HEK293 (cell line): ENCODE data around the gene DCHS1.

ENCODE experiments used
- GLIS2 ChIP-seq: fragments of 450-650 bp; formaldehyde crosslinking; IDR thresholded peaks from 2 replicates; pipeline ENCODE4 v1.5.1; 2016; ENCODE audit warnings: missing biosample characterization, missing genetic modification characterization
- KLF7 ChIP-seq: fragments of 450-650 bp; formaldehyde crosslinking; IDR thresholded peaks from 2 replicates; pipeline ENCODE4 v1.5.1; 2016; ENCODE audit warnings: missing biosample characterization, missing genetic modification characterization, borderline replicate concordance
- MYNN ChIP-seq: fragments of 450-650 bp; formaldehyde crosslinking; IDR thresholded peaks from 2 replicates; pipeline ENCODE4 v1.5.1; 2016; ENCODE audit warnings: missing biosample characterization, missing genetic modification characterization, borderline replicate concordance
- PRDM1 ChIP-seq: fragments of 450-650 bp; formaldehyde crosslinking; IDR thresholded peaks from 2 replicates; pipeline ENCODE4; 2016; ENCODE audit warnings: missing biosample characterization, missing genetic modification characterization
- SCRT2 ChIP-seq: fragments of 450-650 bp; formaldehyde crosslinking; IDR thresholded peaks from 2 replicates; pipeline ENCODE4 v1.5.1; 2016; ENCODE audit warnings: missing biosample characterization, missing genetic modification characterization
- YY2 ChIP-seq: fragments of 450-650 bp; formaldehyde crosslinking; IDR thresholded peaks from 2 replicates; pipeline ENCODE4 v1.5.1; 2016; ENCODE audit warnings: missing biosample characterization, missing genetic modification characterization
- ZBTB1 ChIP-seq: fragments of 450-650 bp; formaldehyde crosslinking; IDR thresholded peaks from 2 replicates; pipeline ENCODE4 v1.5.1; 2016; ENCODE audit warnings: missing biosample characterization, missing genetic modification characterization
- ZBTB21 ChIP-seq: fragments of 450-650 bp; formaldehyde crosslinking; IDR thresholded peaks from 2 replicates; pipeline ENCODE4 v1.5.1; 2017; ENCODE audit warnings: missing biosample characterization, missing genetic modification characterization
- ZBTB7A ChIP-seq: fragments of 450-650 bp; formaldehyde crosslinking; IDR thresholded peaks from 2 replicates; pipeline ENCODE4 v1.5.1; 2016; ENCODE audit warnings: low read depth, missing biosample characterization, missing genetic modification characterization
- ZBTB8A ChIP-seq: fragments of 450-650 bp; formaldehyde crosslinking; IDR thresholded peaks from 2 replicates; pipeline ENCODE4 v1.5.1; 2016; ENCODE audit warnings: missing biosample characterization, missing genetic modification characterization
- ZNF138 ChIP-seq: fragments of 450-650 bp; formaldehyde crosslinking; IDR thresholded peaks from 2 replicates; pipeline ENCODE4 v1.5.1; 2016; ENCODE audit warnings: missing biosample characterization, missing genetic modification characterization, borderline replicate concordance
- ZNF24 ChIP-seq: fragments of 450-650 bp; formaldehyde crosslinking; IDR thresholded peaks from 2 replicates; pipeline ENCODE4 v1.5.1; 2016; ENCODE audit warnings: missing biosample characterization, missing genetic modification characterization
- ZNF404 ChIP-seq: fragments of 450-650 bp; formaldehyde crosslinking; IDR thresholded peaks from 2 replicates; pipeline ENCODE4 v1.5.1; 2017; ENCODE audit warnings: missing biosample characterization, missing genetic modification characterization
- ZNF423 ChIP-seq: fragments of 450-650 bp; formaldehyde crosslinking; IDR thresholded peaks from 2 replicates; pipeline ENCODE4 v1.5.1; 2016; ENCODE audit warnings: missing biosample characterization, missing genetic modification characterization
- ZNF529 ChIP-seq: fragments of 450-650 bp; formaldehyde crosslinking; IDR thresholded peaks from 2 replicates; pipeline ENCODE4 v1.5.1; 2017; ENCODE audit warnings: missing genetic modification characterization, missing biosample characterization; ENCODE audit not compliant: insufficient replicate concordance
- ZNF548 ChIP-seq: fragments of 450-650 bp; formaldehyde crosslinking; IDR thresholded peaks from 2 replicates; pipeline ENCODE4 v1.5.1; 2016; ENCODE audit warnings: missing biosample characterization, missing genetic modification characterization
- ZNF596 ChIP-seq: fragments of 450-650 bp; IDR thresholded peaks from 2 replicates; pipeline ENCODE4 v1.5.0; 2018; ENCODE audit warnings: missing biosample characterization, mild to moderate bottlenecking, missing genetic modification characterization, moderate library complexity
- ZNF621 ChIP-seq: fragments of 450-650 bp; formaldehyde crosslinking; IDR thresholded peaks from 2 replicates; pipeline ENCODE4 v1.5.1; 2017; ENCODE audit warnings: missing biosample characterization, missing genetic modification characterization
- ZNF623 ChIP-seq: fragments of 450-650 bp; formaldehyde crosslinking; IDR thresholded peaks from 2 replicates; pipeline ENCODE4 v1.5.1; 2016; ENCODE audit warnings: missing biosample characterization, missing genetic modification characterization
- ZNF654 ChIP-seq: fragments of 450-650 bp; formaldehyde crosslinking; IDR thresholded peaks from 2 replicates; pipeline ENCODE4 v1.5.1; 2016; ENCODE audit warnings: low read depth, missing biosample characterization, missing genetic modification characterization
- ZNF670 ChIP-seq: fragments of 450-650 bp; formaldehyde crosslinking; IDR thresholded peaks from 2 replicates; pipeline ENCODE4 v1.5.1; 2016; ENCODE audit warnings: missing biosample characterization, missing genetic modification characterization, low read depth
- ZNF76 ChIP-seq: fragments of 450-650 bp; formaldehyde crosslinking; IDR thresholded peaks from 2 replicates; pipeline ENCODE4; 2016; ENCODE audit warnings: low read depth, missing biosample characterization, missing genetic modification characterization, borderline replicate concordance
- ZNF837 ChIP-seq: fragments of 450-650 bp; formaldehyde crosslinking; IDR thresholded peaks from 2 replicates; pipeline ENCODE4 v1.5.1; 2016; ENCODE audit warnings: missing biosample characterization, missing genetic modification characterization
- ZSCAN16 ChIP-seq: fragments of 450-650 bp; formaldehyde crosslinking; IDR thresholded peaks from 2 replicates; pipeline ENCODE4 v1.5.1; 2016; ENCODE audit warnings: missing biosample characterization, missing genetic modification characterization
- ZXDB ChIP-seq: fragments of 450-650 bp; formaldehyde crosslinking; IDR thresholded peaks from 2 replicates; pipeline ENCODE4 v1.5.1; 2016; ENCODE audit warnings: missing biosample characterization, missing genetic modification characterization
- TF ChIP-seq, protein P1 (sequence below): fragments of 450-650 bp; formaldehyde crosslinking; IDR thresholded peaks from 2 replicates; pipeline ENCODE4 v1.5.1; 2016; ENCODE audit warnings: missing biosample characterization, missing genetic modification characterization, low read depth
- TF ChIP-seq, protein P2 (sequence below): fragments of 450-650 bp; formaldehyde crosslinking; IDR thresholded peaks from 2 replicates; pipeline ENCODE4; 2016; ENCODE audit warnings: missing biosample characterization, missing genetic modification characterization
- TF ChIP-seq, protein P3 (sequence below): fragments of 450-650 bp; formaldehyde crosslinking; IDR thresholded peaks from 2 replicates; pipeline ENCODE4 v1.5.1; 2016; ENCODE audit warnings: missing biosample characterization, missing genetic modification characterization
- TF ChIP-seq, protein P4 (sequence below): fragments of 450-650 bp; formaldehyde crosslinking; IDR thresholded peaks from 2 replicates; pipeline ENCODE4 v1.5.1; 2017; ENCODE audit warnings: missing biosample characterization, missing genetic modification characterization
- TF ChIP-seq, protein P5 (sequence below): IDR thresholded peaks from 2 replicates; pipeline ENCODE4 v1.6.1; 2011; ENCODE audit warnings: mild to moderate bottlenecking, low read depth, low read length, borderline replicate concordance
- TF ChIP-seq, protein P6 (sequence below): fragments of 450-650 bp; IDR thresholded peaks from 2 replicates; pipeline ENCODE4 v1.5.1; 2018; ENCODE audit warnings: missing biosample characterization, mild to moderate bottlenecking, missing genetic modification characterization
- TF ChIP-seq, protein P7 (sequence below): fragments of 450-650 bp; formaldehyde crosslinking; IDR thresholded peaks from 2 replicates; pipeline ENCODE4 v1.5.1; 2016; ENCODE audit warnings: missing biosample characterization, missing genetic modification characterization

The DCHS1 gene

DNA sequence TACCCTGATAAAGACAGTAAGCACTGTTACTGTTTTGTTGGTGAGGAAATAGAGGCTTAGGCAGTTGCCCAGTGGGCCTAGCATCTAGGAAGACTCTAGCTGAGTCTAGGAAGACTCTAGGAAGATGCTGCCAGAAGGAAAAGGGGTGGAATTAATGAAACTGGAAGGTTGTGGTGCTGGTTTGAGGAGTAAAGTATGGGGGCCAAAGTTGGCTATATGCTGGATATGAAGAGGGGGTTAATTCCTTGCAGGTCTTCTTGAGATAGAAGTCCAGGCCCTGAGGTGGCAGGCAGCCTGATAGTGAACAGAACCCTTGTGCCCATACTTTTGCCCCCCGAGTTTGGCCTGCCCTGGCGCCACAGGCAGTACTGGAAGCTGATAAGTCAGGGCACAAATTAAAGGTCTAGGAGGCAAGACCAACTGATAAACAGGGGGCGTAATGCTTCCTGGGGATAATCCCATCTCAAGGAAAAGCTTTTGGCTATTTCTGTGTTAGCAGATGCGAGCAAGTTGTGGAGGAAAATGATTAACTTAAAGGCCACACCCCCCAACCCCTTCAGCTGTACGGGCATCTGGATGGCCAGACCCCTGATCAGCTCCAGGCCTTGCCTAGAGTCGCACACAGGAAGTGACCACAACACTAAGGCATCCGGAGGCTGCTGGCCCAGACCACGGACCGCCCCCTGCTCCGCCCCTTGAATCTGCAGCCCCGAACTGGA, 49.0 kb downstream of the DCHS1 start (continued):
- TF ChIP-seq ZBTB7A (tag by site-specific recombination) (no peak), ZNF623 (tag by site-specific recombination) (no peak), SCRT2 (no peak), PRDM1 (tag by site-specific recombination) (no peak), ZBTB21 (tag by site-specific recombination) (no peak), ZNF138 (tag by site-specific recombination) (no peak), KLF7 (tag by site-specific recombination) (no peak), ZSCAN16 (tag by site-specific recombination) (no peak), ZNF621 (tag by site-specific recombination) (no peak), ZNF404 (tag by site-specific recombination) (no peak), YY2 (no peak), ZBTB8A (tag by site-specific recombination) (no peak), ZNF76 (tag by site-specific recombination) (no peak), MYNN (tag by site-specific recombination) (no peak), ZNF596 (no peak), ZNF548 (tag by site-specific recombination) (no peak), ZNF529 (no peak), ZNF654 (no peak), ZBTB1 (tag by site-specific recombination) (no peak), ZNF423 (tag by site-specific recombination) (no peak), ZNF837 (tag by site-specific recombination) (no peak), GLIS2 (no peak), ZNF670 (tag by site-specific recombination) (no peak), ZXDB (tag by site-specific recombination) (peak; percentile 69), ZNF24 (tag by site-specific recombination) (no peak)
- TF ChIP-seq, protein P1, sequence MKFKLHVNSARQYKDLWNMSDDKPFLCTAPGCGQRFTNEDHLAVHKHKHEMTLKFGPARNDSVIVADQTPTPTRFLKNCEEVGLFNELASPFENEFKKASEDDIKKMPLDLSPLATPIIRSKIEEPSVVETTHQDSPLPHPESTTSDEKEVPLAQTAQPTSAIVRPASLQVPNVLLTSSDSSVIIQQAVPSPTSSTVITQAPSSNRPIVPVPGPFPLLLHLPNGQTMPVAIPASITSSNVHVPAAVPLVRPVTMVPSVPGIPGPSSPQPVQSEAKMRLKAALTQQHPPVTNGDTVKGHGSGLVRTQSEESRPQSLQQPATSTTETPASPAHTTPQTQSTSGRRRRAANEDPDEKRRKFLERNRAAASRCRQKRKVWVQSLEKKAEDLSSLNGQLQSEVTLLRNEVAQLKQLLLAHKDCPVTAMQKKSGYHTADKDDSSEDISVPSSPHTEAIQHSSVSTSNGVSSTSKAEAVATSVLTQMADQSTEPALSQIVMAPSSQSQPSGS = no peak
- TF ChIP-seq, protein P2, sequence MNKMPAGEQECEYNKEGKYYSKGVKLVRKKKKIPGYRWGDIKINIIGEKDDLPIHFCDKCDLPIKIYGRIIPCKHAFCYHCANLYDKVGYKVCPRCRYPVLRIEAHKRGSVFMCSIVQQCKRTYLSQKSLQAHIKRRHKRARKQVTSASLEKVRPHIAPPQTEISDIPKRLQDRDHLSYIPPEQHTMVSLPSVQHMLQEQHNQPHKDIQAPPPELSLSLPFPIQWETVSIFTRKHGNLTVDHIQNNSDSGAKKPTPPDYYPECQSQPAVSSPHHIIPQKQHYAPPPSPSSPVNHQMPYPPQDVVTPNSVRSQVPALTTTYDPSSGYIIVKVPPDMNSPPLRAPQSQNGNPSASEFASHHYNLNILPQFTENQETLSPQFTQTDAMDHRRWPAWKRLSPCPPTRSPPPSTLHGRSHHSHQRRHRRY (tag by site-specific recombination) = no peak
- TF ChIP-seq, protein P3, sequence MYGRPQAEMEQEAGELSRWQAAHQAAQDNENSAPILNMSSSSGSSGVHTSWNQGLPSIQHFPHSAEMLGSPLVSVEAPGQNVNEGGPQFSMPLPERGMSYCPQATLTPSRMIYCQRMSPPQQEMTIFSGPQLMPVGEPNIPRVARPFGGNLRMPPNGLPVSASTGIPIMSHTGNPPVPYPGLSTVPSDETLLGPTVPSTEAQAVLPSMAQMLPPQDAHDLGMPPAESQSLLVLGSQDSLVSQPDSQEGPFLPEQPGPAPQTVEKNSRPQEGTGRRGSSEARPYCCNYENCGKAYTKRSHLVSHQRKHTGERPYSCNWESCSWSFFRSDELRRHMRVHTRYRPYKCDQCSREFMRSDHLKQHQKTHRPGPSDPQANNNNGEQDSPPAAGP (tag by site-specific recombination) = no peak
- TF ChIP-seq, protein P4, sequence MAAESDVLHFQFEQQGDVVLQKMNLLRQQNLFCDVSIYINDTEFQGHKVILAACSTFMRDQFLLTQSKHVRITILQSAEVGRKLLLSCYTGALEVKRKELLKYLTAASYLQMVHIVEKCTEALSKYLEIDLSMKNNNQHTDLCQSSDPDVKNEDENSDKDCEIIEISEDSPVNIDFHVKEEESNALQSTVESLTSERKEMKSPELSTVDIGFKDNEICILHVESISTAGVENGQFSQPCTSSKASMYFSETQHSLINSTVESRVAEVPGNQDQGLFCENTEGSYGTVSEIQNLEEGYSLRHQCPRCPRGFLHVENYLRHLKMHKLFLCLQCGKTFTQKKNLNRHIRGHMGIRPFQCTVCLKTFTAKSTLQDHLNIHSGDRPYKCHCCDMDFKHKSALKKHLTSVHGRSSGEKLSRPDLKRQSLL (tag by site-specific recombination) = 0 out of 2 replicates have a peak, but pooled peaks have one; percentile 42
- TF ChIP-seq, protein P5, sequence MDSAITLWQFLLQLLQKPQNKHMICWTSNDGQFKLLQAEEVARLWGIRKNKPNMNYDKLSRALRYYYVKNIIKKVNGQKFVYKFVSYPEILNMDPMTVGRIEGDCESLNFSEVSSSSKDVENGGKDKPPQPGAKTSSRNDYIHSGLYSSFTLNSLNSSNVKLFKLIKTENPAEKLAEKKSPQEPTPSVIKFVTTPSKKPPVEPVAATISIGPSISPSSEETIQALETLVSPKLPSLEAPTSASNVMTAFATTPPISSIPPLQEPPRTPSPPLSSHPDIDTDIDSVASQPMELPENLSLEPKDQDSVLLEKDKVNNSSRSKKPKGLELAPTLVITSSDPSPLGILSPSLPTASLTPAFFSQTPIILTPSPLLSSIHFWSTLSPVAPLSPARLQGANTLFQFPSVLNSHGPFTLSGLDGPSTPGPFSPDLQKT = no peak
- TF ChIP-seq, protein P6, sequence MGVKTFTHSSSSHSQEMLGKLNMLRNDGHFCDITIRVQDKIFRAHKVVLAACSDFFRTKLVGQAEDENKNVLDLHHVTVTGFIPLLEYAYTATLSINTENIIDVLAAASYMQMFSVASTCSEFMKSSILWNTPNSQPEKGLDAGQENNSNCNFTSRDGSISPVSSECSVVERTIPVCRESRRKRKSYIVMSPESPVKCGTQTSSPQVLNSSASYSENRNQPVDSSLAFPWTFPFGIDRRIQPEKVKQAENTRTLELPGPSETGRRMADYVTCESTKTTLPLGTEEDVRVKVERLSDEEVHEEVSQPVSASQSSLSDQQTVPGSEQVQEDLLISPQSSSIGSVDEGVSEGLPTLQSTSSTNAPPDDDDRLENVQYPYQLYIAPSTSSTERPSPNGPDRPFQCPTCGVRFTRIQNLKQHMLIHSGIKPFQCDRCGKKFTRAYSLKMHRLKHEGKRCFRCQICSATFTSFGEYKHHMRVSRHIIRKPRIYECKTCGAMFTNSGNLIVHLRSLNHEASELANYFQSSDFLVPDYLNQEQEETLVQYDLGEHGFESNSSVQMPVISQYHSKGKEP (tag by site-specific recombination) = no peak
- TF ChIP-seq, protein P7, sequence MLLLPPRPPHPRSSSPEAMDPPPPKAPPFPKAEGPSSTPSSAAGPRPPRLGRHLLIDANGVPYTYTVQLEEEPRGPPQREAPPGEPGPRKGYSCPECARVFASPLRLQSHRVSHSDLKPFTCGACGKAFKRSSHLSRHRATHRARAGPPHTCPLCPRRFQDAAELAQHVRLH (tag by site-specific recombination) = no peak
